Liver (tissue), 9 donors: ENCODE data around the gene LHPP. TPM values are rescaled to one million over a fixed set of nuclear protein-coding genes. Genes with fewer than 3 reads are reported as not detected.

ENCODE experiments used
- DNase-seq: peaks from one replicate; pipeline ENCODE4 v3.0.0-alpha.2; 2017; ENCODE audit warnings: low spot score
- H3K27ac ChIP-seq, 2 donors: one replicate each; pipeline ENCODE4 v1.7.0; 2013; ENCODE audit warnings: inconsistent platforms in 2 of 2, low read length in 2 of 2, control low read depth in 1 of 2, low read depth in 1 of 2, mild to moderate bottlenecking in 1 of 2
- H3K27me3 ChIP-seq, 4 donors: one replicate each; pipeline versions ENCODE4 v1.6.1 to v1.7.0; 2013; ENCODE audit warnings: low read length in 3 of 4, inconsistent platforms in 1 of 4, mild to moderate bottlenecking in 1 of 4, moderate library complexity in 1 of 4; ENCODE audit not compliant: control insufficient read depth in 4 of 4, insufficient read depth in 4 of 4
- H3K36me3 ChIP-seq, 4 donors: one replicate each; pipeline versions ENCODE4 v1.6.1 to v1.7.0; 2013; ENCODE audit warnings: low read length in 3 of 4, mild to moderate bottlenecking in 3 of 4, low read depth in 1 of 4, moderate library complexity in 1 of 4; ENCODE audit not compliant: control insufficient read depth in 4 of 4, insufficient read depth in 3 of 4
- H3K4me1 ChIP-seq, 4 donors: one replicate each; pipeline versions ENCODE4 v1.6.1 to v1.7.0; 2013; ENCODE audit warnings: low read length in 3 of 4, mild to moderate bottlenecking in 3 of 4, moderate library complexity in 1 of 4; ENCODE audit not compliant: control insufficient read depth in 4 of 4, insufficient read depth in 4 of 4
- H3K4me3 ChIP-seq, 3 donors: one replicate each; pipeline versions ENCODE4 v1.6.1 to v1.7.0; 2013; ENCODE audit warnings: low read length in 3 of 3, control low read depth in 1 of 3, low read depth in 1 of 3, mild to moderate bottlenecking in 1 of 3
- H3K9ac ChIP-seq, 2 donors: one replicate each; pipeline ENCODE4 v1.7.0; 2013; ENCODE audit warnings: low read length in 2 of 2, mild to moderate bottlenecking in 2 of 2, moderate library complexity in 2 of 2, control low read depth in 1 of 2, low read depth in 1 of 2
- H3K9me3 ChIP-seq, 4 donors: one replicate each; pipeline versions ENCODE4 v1.6.1 to v1.7.0; 2013; ENCODE audit warnings: low read length in 3 of 4; ENCODE audit not compliant: control insufficient read depth in 4 of 4
- ATF3 ChIP-seq: IDR thresholded peaks from 2 replicates; pipeline ENCODE4 v1.6.1; 2016; ENCODE audit warnings: antibody characterized with exemption
- CTCF ChIP-seq: fragments of 150-350 bp; IDR thresholded peaks from 2 replicates; pipeline ENCODE4 v1.5.1; 2017; ENCODE audit warnings: improper control_type of control experiment, low read depth, low read length; ENCODE audit not compliant: missing input control
- EGR1 ChIP-seq, 2 donors: IDR thresholded peaks; 2 replicates each; pipeline ENCODE4 v1.6.1; 2016 to 2018; ENCODE audit warnings: antibody characterized with exemption in 2 of 2, low read depth in 2 of 2
- FOXA1 ChIP-seq: IDR thresholded peaks from 2 replicates; pipeline ENCODE4 v1.6.1; 2016; ENCODE audit warnings: antibody characterized with exemption
- FOXA2 ChIP-seq: IDR thresholded peaks from 2 replicates; pipeline ENCODE4 v1.6.1; 2016; ENCODE audit warnings: antibody characterized with exemption
- GABPA ChIP-seq, 2 donors: IDR thresholded peaks in 1 of 2; conservative IDR thresholded peaks in 1 of 2; 2 replicates each; pipeline ENCODE4 v1.6.1; 2016; ENCODE audit warnings: antibody characterized with exemption in 2 of 2, mild to moderate bottlenecking in 1 of 2, moderate library complexity in 1 of 2
- HNF4A ChIP-seq, 2 donors: conservative IDR thresholded peaks; 2 replicates each; pipeline ENCODE4 v1.6.1; 2016; ENCODE audit warnings: antibody characterized with exemption in 2 of 2, mild to moderate bottlenecking in 2 of 2
- HNF4G ChIP-seq: IDR thresholded peaks from 2 replicates; pipeline ENCODE4 v1.6.1; 2016; ENCODE audit warnings: antibody characterized with exemption
- JUND ChIP-seq, 2 donors: IDR thresholded peaks; 2 replicates each; pipeline ENCODE4 v1.6.1; 2016; ENCODE audit warnings: antibody characterized with exemption in 2 of 2
- MAX ChIP-seq: IDR thresholded peaks from 2 replicates; pipeline ENCODE4 v1.6.1; 2016; ENCODE audit warnings: antibody characterized with exemption
- NR2F2 ChIP-seq: IDR thresholded peaks from 2 replicates; pipeline ENCODE4 v1.6.1; 2016; ENCODE audit warnings: antibody characterized with exemption
- RAD21 ChIP-seq, 2 donors: IDR thresholded peaks; 2 replicates each; pipeline ENCODE4 v1.6.1; 2016; ENCODE audit warnings: antibody characterized with exemption in 2 of 2, mild to moderate bottlenecking in 2 of 2
- REST ChIP-seq: IDR thresholded peaks from 2 replicates; pipeline ENCODE4 v1.6.1; 2016; ENCODE audit warnings: antibody characterized with exemption, mild to moderate bottlenecking
- RXRA ChIP-seq, 2 donors: IDR thresholded peaks; 2 replicates each; pipeline ENCODE4 v1.6.1; 2017 to 2018; ENCODE audit warnings: antibody characterized with exemption in 2 of 2, mild to moderate bottlenecking in 1 of 2
- SP1 ChIP-seq: IDR thresholded peaks from 2 replicates; pipeline ENCODE4 v1.6.1; 2018; ENCODE audit warnings: antibody characterized with exemption, mild to moderate bottlenecking
- TAF1 ChIP-seq: conservative IDR thresholded peaks from 2 replicates; pipeline ENCODE4 v1.6.1; 2016; ENCODE audit warnings: antibody characterized with exemption, mild to moderate bottlenecking
- YY1 ChIP-seq: IDR thresholded peaks from 2 replicates; pipeline ENCODE4 v1.6.1; 2016; ENCODE audit warnings: antibody characterized with exemption, mild to moderate bottlenecking
- ZBTB33 ChIP-seq: IDR thresholded peaks from 2 replicates; pipeline ENCODE4 v1.6.1; 2016; ENCODE audit warnings: antibody characterized with exemption
- WGBS: extraction: QIAGEN DNeasy Blood & Tissue Kit; methylation state at CpG from one replicate; pipeline ENCODE4 v1.1.7; 2013; 5-methylcytosine and 5-hydroxymethylcytosine counted together
- polyA plus RNA-seq, 2 donors: library from polyadenylated mRNA; stranded (reverse) in 1 of 2; unstranded in 1 of 2; fragments of 200-250 nt in 1 of 2; fragments of >200 nt in 1 of 2; fragmentation: Nextera tagmentation in 1 of 2; extraction: Ambion mirVana in 1 of 2; gene quantifications; one replicate each; pipeline versions ENCODE4 v1.2.1 to v1.2.3, GENCODE V29; 2013 to 2015
- total RNA-seq, 2 donors: library from RNA; depleted of rRNA; stranded (reverse); fragments of >200 nt; gene quantifications; one replicate each; pipeline ENCODE4 v1.2.3, GENCODE V29; 2014
- donor health status: healthy.
- donor health status: healthy.
- donor health status: healthy.
- donor health status: healthy.
- donor health status: healthy.

Gene LHPP
- total and polyA plus RNA-seq, 4 donors, result 15.9 to 39.9 (median 26.2) TPM

- H3K4me1 ChIP-seq, result no peaks in the 10 kb centered on the region
- H3K9ac ChIP-seq, result no peak overlapping the region
- TF ChIP-seq JUND (IDR thresholded peaks at IDR 0.05), result no peak
- TF ChIP-seq HNF4G, result no peak
- TF ChIP-seq FOXA1, result no peak
- no peak for TF ChIP-seq RXRA (IDR thresholded peaks at IDR 0.05)
- TF ChIP-seq MAX, result no peak
- no peak for TF ChIP-seq CTCF
- TF ChIP-seq ATF3, result no peak
- TF ChIP-seq SP1, result no peak
- TF ChIP-seq GABPA (IDR thresholded peaks at IDR 0.05 in 1 of 2, conservative IDR thresholded peaks at IDR 0.05 in 1 of 2), result no peak
- TF ChIP-seq HNF4A (conservative IDR thresholded peaks at IDR 0.05), result no peak
- TF ChIP-seq TAF1, result no peak
- no peak for TF ChIP-seq RAD21 (IDR thresholded peaks at IDR 0.05)
- TF ChIP-seq ZBTB33, result no peak
- no peak for TF ChIP-seq EGR1 (IDR thresholded peaks at IDR 0.05; ENCODE audit: low read depth in 2 of 2)
- no peak for TF ChIP-seq FOXA2
- no peak for TF ChIP-seq YY1
- TF ChIP-seq NR2F2, result no peak
- TF ChIP-seq REST, result no peak
- no peak overlapping the region for H3K27ac ChIP-seq
- WGBS, result 90% methylated on average over 9 of the region's 9 CpGs
- H3K27me3 ChIP-seq, result no peaks in the 10 kb centered on the region
- no peak for DNase-seq
- no peaks in the 10 kb centered on the region for H3K36me3 ChIP-seq
- H3K9me3 ChIP-seq, result no peaks in the 10 kb centered on the region
- no peak overlapping the region for H3K4me3 ChIP-seq
These were observed 109.0 kb downstream of the LHPP start for GRCh38 chr10:124570646-124571045.
